ENCODE data around the gene STRN4. TPM values are rescaled to one million over a fixed set of nuclear protein-coding genes. Genes with fewer than 3 reads are reported as not detected.
A peak's percentile ranks its signal among the peaks of the same experiment; 100 is the strongest.

STRN4 gene
- total RNA-seq, 1 donor from 2014 or later, result 69.1 TPM

DNA sequence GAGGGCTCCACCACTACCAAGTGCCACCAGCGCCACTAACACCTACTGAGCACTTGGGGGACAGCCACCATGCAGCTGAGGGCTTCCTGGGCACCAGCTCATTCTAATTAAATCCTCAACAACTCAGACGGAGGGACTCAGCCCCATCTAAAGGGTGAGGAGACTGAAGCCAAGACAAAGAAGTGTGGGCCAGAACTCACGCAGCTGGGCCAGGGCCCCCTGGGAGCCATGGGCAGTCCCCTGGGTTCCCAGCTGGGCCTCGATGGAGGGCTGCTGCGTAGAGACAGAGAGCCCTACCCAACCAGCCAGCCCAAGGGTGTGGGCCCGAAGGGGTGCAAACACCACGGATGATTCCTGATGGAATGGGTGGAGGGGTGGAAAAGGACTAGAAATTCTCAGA is 16.6 kb downstream of the STRN4 start:
- intact Hi-C loops (cut with DNase I), result no loop called here
- H3K27ac ChIP-seq, result no peak overlapping the region
- H3K4me3 ChIP-seq, result no peak overlapping the region
- no peak for ATAC-seq
- no peaks in the 10 kb centered on the region for H3K27me3 ChIP-seq (ENCODE audit: low read depth)
- H3K36me3 ChIP-seq, result peaks cover 100% of the 10 kb centered on the region
- H3K9me3 ChIP-seq, result no peaks in the 10 kb centered on the region
- TF ChIP-seq, protein P1, sequence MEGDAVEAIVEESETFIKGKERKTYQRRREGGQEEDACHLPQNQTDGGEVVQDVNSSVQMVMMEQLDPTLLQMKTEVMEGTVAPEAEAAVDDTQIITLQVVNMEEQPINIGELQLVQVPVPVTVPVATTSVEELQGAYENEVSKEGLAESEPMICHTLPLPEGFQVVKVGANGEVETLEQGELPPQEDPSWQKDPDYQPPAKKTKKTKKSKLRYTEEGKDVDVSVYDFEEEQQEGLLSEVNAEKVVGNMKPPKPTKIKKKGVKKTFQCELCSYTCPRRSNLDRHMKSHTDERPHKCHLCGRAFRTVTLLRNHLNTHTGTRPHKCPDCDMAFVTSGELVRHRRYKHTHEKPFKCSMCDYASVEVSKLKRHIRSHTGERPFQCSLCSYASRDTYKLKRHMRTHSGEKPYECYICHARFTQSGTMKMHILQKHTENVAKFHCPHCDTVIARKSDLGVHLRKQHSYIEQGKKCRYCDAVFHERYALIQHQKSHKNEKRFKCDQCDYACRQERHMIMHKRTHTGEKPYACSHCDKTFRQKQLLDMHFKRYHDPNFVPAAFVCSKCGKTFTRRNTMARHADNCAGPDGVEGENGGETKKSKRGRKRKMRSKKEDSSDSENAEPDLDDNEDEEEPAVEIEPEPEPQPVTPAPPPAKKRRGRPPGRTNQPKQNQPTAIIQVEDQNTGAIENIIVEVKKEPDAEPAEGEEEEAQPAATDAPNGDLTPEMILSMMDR (IDR thresholded peaks at IDR 0.05), result no peak
- H3K4me1 ChIP-seq, result peaks cover 54% of the 10 kb centered on the region
- no peak for DNase-seq

DNA sequence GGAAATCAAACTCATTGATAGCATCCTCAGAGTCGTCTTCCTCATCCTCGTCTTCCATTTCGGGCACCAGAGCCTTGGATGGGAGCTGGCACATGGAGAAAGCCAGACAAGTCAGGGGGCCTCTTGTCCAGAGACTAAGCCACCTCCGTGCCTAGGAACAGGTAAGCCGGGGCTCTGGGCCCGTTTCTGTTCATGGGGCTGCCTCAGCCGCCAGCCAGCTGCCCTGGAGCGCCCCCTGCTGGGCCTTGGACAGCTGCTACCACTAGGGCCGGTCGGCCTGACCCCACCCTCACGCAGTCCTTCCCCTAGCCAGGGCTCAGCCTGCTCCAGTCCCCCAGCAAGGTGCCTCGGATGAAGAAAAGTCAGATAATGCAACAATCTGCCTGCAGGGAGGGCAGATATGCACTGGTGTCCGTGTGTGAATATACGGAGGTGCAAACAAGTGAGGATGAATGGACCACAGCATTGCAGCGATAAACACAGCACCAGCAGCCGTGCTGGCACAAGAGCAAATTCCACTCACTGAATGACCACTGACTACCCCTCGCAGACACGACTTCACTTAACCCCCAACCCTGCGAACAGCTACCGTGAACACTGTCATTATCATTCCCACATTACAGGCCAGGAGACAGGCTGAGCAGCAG is 17.4 kb downstream of the STRN4 start:
- Histone ChIP-seq H3K4me1 (peaks cover 54% of the 10 kb centered on the region), H3K27me3 (ENCODE audit: low read depth) (no peaks in the 10 kb centered on the region), H3K4me3 (no peak overlapping the region), H3K36me3 (peaks cover 100% of the 10 kb centered on the region), H3K27ac (peak overlapping the region; percentile 58), H3K9me3 (no peaks in the 10 kb centered on the region)
- intact Hi-C loops (cut with DNase I), result no loop called here
- TF ChIP-seq, protein P1 (IDR thresholded peaks at IDR 0.05), result peak; percentile 97
- ATAC-seq (peak; percentile 73 to 77), DNase-seq (peak; percentile 87)

DNA sequence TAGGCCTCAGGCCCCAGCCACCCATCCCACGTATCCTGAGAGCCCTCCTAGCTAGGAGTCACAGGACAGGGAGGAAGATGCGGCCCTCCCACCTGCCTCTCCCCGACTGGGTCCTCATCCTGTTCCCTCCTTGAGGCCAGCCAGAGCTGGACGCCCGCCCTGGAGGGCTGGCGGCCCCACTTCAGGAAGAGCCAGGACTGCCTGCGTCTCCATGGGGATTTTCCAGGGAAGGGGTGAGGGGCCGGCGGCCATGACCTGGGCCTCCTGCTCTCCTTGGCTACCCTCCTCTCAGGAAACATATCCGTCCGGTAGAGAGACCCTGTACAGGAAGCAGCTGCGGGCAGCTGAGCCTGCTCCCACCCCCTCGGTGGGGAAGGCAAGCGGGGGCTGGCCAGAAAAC is 18.0 kb downstream of the STRN4 start:
- intact Hi-C loops (cut with DNase I), result no loop called here
- Histone ChIP-seq H3K27me3 (ENCODE audit: low read depth) (no peaks in the 10 kb centered on the region), H3K9me3 (no peaks in the 10 kb centered on the region), H3K27ac (peak overlapping the region; percentile 58), H3K4me3 (no peak overlapping the region), H3K36me3 (peaks cover 100% of the 10 kb centered on the region), H3K4me1 (peaks cover 57% of the 10 kb centered on the region)
- ATAC-seq (peak in 1 of 2 donors; percentile 25), DNase-seq (no peak)
- TF ChIP-seq, protein P1 (IDR thresholded peaks at IDR 0.05), result no peak

DNA sequence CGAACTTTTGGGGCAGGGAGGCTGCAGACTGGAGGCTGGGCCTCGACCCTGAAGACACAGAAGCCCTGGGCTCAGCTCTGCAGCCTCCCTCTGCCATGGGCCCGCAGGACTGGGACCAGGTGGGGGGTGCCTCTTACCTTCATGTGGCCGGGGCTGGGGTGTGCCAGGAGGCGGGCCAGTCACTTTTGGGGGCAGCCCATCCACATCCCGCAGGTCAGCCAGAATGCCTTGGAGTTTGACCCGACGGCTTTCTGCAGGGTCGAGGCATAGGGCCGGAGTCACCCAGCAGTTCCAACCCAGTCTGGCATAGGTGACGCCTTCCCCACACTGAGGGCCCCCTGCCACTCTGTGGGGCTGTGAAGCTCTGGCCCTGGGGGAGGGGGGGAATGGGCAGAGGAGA is 18.5 kb downstream of the STRN4 start:
- H3K36me3 ChIP-seq, result peaks cover 100% of the 10 kb centered on the region
- intact Hi-C loops (cut with DNase I), result no loop called here
- no peak for ATAC-seq
- peak overlapping the region; percentile 31 for H3K27ac ChIP-seq
- TF ChIP-seq, protein P1 (IDR thresholded peaks at IDR 0.05), result no peak
- H3K4me3 ChIP-seq, result no peak overlapping the region
- no peaks in the 10 kb centered on the region for H3K9me3 ChIP-seq
- H3K27me3 ChIP-seq (ENCODE audit: low read depth), result no peaks in the 10 kb centered on the region
- DNase-seq, result no peak
- peaks cover 56% of the 10 kb centered on the region for H3K4me1 ChIP-seq

DNA sequence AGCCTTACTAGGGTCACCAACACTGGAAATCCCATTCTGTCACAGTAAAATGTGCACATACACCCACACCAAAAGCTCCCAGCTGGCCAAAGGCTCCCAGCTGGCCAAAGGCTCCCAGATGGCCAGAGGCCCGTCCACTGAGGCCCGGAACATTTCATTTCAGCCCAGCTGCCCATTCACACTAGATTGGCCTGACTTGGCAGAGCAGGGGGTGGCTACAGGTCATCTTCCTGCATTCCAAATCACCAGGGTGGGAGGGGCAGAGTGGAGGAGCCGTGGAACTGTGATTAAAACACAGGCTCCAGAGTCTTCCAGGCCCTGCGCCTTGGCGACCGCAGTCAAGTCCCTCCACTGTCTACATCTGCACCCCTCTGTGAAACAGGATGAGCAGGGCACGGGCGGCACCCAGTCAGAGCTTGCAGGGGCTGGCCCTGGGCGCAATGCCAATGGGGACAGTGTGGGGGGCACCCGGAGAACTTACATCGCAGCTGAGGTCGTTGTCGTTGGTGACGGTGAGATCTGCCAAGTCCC is 19.2 kb downstream of the STRN4 start:
- ATAC-seq (no peak), DNase-seq (no peak)
- Histone ChIP-seq H3K27ac (no peak overlapping the region), H3K36me3 (peaks cover 100% of the 10 kb centered on the region), H3K4me3 (no peak overlapping the region), H3K9me3 (no peaks in the 10 kb centered on the region), H3K27me3 (ENCODE audit: low read depth) (no peaks in the 10 kb centered on the region), H3K4me1 (peaks cover 49% of the 10 kb centered on the region)
- intact Hi-C loops (cut with DNase I), result no loop called here
- TF ChIP-seq, protein P1 (IDR thresholded peaks at IDR 0.05), result no peak
